Esophagus squamous epithelium (tissue), 4 donors: ENCODE measurements around the gene SAMD7.

Experiments used
- POLR2A ChIP-seq, 4 donors: fragments of 450-650 bp; IDR thresholded peaks; one replicate each; pipeline ENCODE4 v1.6.1; 2017; ENCODE audit warnings: antibody characterized with exemption in 4 of 4, mild to moderate bottlenecking in 4 of 4, moderate library complexity in 3 of 4
- TF ChIP-seq, protein P1 (sequence below), 6 experiments: fragments of 450-650 bp in 4 of 6; fragments of 200-600 bp in 2 of 6; sonication (generic) in 2 of 6; IDR thresholded peaks; one replicate each; pipeline ENCODE4 v1.5.1; 2016 to 2019; ENCODE audit warnings: antibody characterized with exemption in 6 of 6, mild to moderate bottlenecking in 4 of 6, moderate library complexity in 4 of 6

GRCh38 chr3:169953462-169954141, 42.2 kb downstream of the SAMD7 start:
- TF ChIP-seq, protein P1, sequence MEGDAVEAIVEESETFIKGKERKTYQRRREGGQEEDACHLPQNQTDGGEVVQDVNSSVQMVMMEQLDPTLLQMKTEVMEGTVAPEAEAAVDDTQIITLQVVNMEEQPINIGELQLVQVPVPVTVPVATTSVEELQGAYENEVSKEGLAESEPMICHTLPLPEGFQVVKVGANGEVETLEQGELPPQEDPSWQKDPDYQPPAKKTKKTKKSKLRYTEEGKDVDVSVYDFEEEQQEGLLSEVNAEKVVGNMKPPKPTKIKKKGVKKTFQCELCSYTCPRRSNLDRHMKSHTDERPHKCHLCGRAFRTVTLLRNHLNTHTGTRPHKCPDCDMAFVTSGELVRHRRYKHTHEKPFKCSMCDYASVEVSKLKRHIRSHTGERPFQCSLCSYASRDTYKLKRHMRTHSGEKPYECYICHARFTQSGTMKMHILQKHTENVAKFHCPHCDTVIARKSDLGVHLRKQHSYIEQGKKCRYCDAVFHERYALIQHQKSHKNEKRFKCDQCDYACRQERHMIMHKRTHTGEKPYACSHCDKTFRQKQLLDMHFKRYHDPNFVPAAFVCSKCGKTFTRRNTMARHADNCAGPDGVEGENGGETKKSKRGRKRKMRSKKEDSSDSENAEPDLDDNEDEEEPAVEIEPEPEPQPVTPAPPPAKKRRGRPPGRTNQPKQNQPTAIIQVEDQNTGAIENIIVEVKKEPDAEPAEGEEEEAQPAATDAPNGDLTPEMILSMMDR (IDR thresholded peaks at IDR 0.05) = no peak
- no peak for TF ChIP-seq POLR2A (IDR thresholded peaks at IDR 0.05)
